KOPT-K1 (cell line): Measurements from ENCODE around the gene ABCA9.
"Not testable (repeated sequence)": the region's sequence is repeated elsewhere in the genome, so short reads cannot be mapped to it uniquely, and the experiment has no call there.

Experiments used
- H3K27ac ChIP-seq: fragments of 200-600 bp; sonication (generic); 2 replicates; pipeline ENCODE4 v1.5.1; 2016; ENCODE audit warnings: antibody characterized with exemption, mild to moderate bottlenecking, low read depth, low read length; ENCODE audit not compliant: poor library complexity, severe bottlenecking
- H3K36me3 ChIP-seq: fragments of 200-600 bp; sonication (generic); 2 replicates; pipeline ENCODE4 v1.5.1; 2017; ENCODE audit warnings: antibody characterized with exemption, mild to moderate bottlenecking, low read length, moderate library complexity; ENCODE audit not compliant: insufficient read depth
- H3K9me3 ChIP-seq: fragments of 200-600 bp; sonication (generic); 2 replicates; pipeline ENCODE4 v1.5.1; 2017; ENCODE audit warnings: antibody characterized with exemption, low read length, mild to moderate bottlenecking; ENCODE audit not compliant: insufficient read depth, poor library complexity, severe bottlenecking

Gene ABCA9

GRCh38 chr17:68955181-68955841 lies 105.4 kb downstream of the ABCA9 start, which contains the start of gene ABCA8:
Gene ABCA8 (minus strand): TSS chr17:68955392. CDS start chr17:68942034, 13,358 bp downstream.
- Histone ChIP-seq H3K36me3 (no peaks in the 10 kb centered on the region), H3K9me3 (no peaks in the 10 kb centered on the region), H3K27ac (no peak within 1 kb of the TSS)

- no peaks in the 10 kb centered on the region for H3K36me3 ChIP-seq
- no peaks in the 10 kb centered on the region for H3K9me3 ChIP-seq
- no peak overlapping the region for H3K27ac ChIP-seq
These were observed 106.4 kb downstream of the ABCA9 start for GRCh38 chr17:68954146-68954896.

GRCh38 chr17:68953340-68953997 lies 107.3 kb downstream of the ABCA9 start:
- Histone ChIP-seq H3K9me3 (no peaks in the 10 kb centered on the region), H3K27ac (no peak overlapping the region), H3K36me3 (no peaks in the 10 kb centered on the region)

GRCh38 chr17:68950725-68951124 lies 110.0 kb downstream of the ABCA9 start:
- H3K27ac ChIP-seq, result no peak overlapping the region
- H3K36me3 ChIP-seq, result no peaks in the 10 kb centered on the region

GRCh38 chr17:68947868-68948267 lies 112.9 kb downstream of the ABCA9 start:
- H3K27ac ChIP-seq, H3K9me3 ChIP-seq, H3K36me3 ChIP-seq: not testable (repeated sequence)

More at GRCh38 chr17:68950725-68951124, 110.0 kb downstream of the ABCA9 start:
- H3K9me3 ChIP-seq, result no peaks in the 10 kb centered on the region

DNA sequence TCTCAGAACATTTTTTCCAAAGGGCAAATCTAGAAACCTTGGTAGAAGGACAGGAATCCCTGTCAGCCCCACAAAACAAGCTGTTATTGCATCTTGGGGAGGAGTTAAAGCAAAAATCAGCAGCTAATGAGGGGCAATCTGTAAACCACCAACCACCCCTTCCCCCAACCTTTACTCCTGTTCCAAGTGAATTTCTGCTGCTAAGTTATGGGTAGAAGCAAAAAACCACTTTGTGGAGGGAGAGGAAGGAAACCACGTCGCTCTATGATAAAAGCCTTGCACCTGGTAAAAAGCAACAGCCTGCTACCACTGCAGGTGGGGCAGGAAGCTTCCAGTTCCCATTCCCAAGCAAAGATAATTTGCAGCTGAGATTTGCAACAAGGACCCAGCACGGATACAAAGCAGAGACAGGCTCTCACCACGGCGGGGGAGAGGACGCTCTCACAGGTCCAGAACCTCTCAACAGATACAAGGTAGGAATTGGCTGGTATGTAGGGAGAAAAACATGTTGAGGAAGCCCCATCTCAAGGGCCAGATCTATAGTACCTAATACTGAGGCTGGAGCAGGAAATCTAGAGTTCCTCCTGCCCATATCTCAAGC lies 116.2 kb downstream of the ABCA9 start:
- H3K9me3 ChIP-seq, result no peaks in the 10 kb centered on the region
- H3K36me3 ChIP-seq, result no peaks in the 10 kb centered on the region
- no peak overlapping the region for H3K27ac ChIP-seq

GRCh38 chr17:68943812-68944182 lies 116.9 kb downstream of the ABCA9 start:
- H3K36me3 ChIP-seq, H3K27ac ChIP-seq, H3K9me3 ChIP-seq: not testable (repeated sequence)

DNA sequence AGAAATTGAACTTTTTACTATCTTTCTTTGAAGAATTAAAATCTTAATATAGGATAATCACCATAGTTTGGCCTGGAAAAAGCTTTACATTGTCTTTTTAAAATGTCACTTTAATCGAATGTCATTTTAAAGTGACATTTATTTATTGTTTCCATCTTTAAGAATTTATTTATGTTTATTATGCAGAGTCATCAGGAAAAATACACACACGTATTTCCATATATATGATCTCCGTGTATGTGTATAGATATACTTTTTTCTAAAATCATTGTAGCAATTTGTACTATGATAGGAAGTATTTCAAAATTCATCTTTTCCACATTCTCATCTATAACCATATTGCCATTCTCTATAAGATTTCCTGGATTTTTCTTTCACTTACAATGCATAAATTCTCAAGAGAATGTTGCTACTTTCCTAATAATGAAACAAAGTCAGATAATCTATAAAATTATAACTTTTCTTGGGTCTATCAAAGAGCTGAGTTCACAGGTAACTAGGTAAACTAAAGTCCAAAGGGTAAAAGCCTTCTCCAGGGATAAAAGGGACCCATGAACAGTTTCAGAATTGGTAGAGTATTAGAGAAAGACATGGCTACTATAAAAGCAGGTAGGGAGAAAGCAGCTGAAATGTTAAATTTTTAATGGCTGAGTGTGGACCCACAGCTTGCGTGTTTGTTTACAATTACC lies 117.5 kb downstream of the ABCA9 start:
- no peaks in the 10 kb centered on the region for H3K9me3 ChIP-seq
- no peak overlapping the region for H3K27ac ChIP-seq
- H3K36me3 ChIP-seq, result no peaks in the 10 kb centered on the region

- Histone ChIP-seq H3K27ac (no peak overlapping the region), H3K9me3 (no peaks in the 10 kb centered on the region), H3K36me3 (no peaks in the 10 kb centered on the region)
These were observed 118.3 kb downstream of the ABCA9 start for GRCh38 chr17:68942389-68942788.

GRCh38 chr17:68941761-68942160 lies 119.0 kb downstream of the ABCA9 start:
- Histone ChIP-seq H3K9me3 (no peaks in the 10 kb centered on the region), H3K36me3 (no peaks in the 10 kb centered on the region), H3K27ac (no peak overlapping the region)

GRCh38 chr17:68939195-68939594 lies 121.5 kb downstream of the ABCA9 start:
- no peaks in the 10 kb centered on the region for H3K36me3 ChIP-seq
- no peak overlapping the region for H3K27ac ChIP-seq
- H3K9me3 ChIP-seq, result no peaks in the 10 kb centered on the region

DNA sequence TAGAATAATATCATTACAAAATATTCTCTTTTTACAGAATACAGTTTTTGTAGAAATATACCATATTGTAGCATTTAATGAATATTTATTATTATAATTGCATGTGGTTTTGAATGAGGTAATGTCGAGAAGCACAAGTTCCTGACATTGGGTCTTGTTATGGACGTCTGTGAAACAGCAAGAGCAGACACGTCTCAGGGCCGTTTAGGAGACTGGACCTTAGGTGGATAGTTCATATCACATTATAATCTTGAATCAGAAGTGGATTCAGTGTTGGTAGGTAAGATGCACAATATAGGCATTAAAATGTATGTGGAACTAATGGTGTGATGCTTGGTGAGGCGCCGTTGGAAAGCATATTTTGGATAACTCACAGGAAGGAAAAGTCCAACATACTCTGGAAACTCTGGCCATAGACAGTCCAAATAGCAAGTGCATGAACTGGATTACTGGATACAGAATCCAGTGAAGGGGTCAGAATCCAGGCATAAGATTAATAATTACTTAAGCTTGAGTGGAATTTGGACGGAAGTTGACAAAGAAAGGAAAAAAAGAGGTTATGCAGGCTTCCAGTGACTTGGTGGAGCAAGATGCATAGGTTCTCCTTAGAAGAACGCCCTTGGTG lies 122.7 kb downstream of the ABCA9 start:
- H3K9me3 ChIP-seq, result no peaks in the 10 kb centered on the region
- no peaks in the 10 kb centered on the region for H3K36me3 ChIP-seq
- no peak overlapping the region for H3K27ac ChIP-seq

- Histone ChIP-seq H3K27ac (no peak overlapping the region), H3K9me3 (no peaks in the 10 kb centered on the region), H3K36me3 (no peaks in the 10 kb centered on the region)
These were observed 133.2 kb downstream of the ABCA9 start for GRCh38 chr17:68927516-68927915.
